ENCODE results near the gene TFB2M. TPM values are rescaled to one million over a fixed set of nuclear protein-coding genes. Genes with fewer than 3 reads are reported as not detected.
"Not testable (repeated sequence)": the region's sequence is repeated elsewhere in the genome, so short reads cannot be mapped to it uniquely, and the experiment has no call there.

Gene TFB2M
- total RNA-seq, 1 experiment from 2014 or later = 52.0 TPM

- ChIA-PET CTCF (interaction anchor here (0.6 to 1.7 kb wide), 9 partner anchors 15 to 1962 kb away, joined by 3 to 6 read pairs (median 4); no protein-coding TSS in a partner anchor), POLR2A (interaction anchor here (0.6 to 4.0 kb wide), 41 partner anchors 8 to 1965 kb away, joined by 3 to 50 read pairs (median 5); partner anchors contain the start of genes AHCTF1, COX20, HNRNPU and SCCPDH)
- no peaks in the 10 kb centered on the region for H3K9me3 Mint-ChIP-seq (ENCODE audit: unreplicated experiment)
- peaks cover 34% of the 10 kb centered on the region for H3K4me1 Mint-ChIP-seq (ENCODE audit: insufficient read depth, unreplicated experiment)
- TF ChIP-seq, protein P1, sequence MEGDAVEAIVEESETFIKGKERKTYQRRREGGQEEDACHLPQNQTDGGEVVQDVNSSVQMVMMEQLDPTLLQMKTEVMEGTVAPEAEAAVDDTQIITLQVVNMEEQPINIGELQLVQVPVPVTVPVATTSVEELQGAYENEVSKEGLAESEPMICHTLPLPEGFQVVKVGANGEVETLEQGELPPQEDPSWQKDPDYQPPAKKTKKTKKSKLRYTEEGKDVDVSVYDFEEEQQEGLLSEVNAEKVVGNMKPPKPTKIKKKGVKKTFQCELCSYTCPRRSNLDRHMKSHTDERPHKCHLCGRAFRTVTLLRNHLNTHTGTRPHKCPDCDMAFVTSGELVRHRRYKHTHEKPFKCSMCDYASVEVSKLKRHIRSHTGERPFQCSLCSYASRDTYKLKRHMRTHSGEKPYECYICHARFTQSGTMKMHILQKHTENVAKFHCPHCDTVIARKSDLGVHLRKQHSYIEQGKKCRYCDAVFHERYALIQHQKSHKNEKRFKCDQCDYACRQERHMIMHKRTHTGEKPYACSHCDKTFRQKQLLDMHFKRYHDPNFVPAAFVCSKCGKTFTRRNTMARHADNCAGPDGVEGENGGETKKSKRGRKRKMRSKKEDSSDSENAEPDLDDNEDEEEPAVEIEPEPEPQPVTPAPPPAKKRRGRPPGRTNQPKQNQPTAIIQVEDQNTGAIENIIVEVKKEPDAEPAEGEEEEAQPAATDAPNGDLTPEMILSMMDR (IDR thresholded peaks at IDR 0.05; ENCODE audit: unreplicated experiment) = no peak
- H3K27me3 Mint-ChIP-seq (ENCODE audit: insufficient read depth, unreplicated experiment) = no peaks in the 10 kb centered on the region
- TSS peak; percentile 56 for BruUV-seq (replicated peaks)
- H3K27ac Mint-ChIP-seq (ENCODE audit: low read depth, unreplicated experiment) = peak overlapping the region; percentile 97
- intact Hi-C loops (cut with micrococcal nuclease) = loop anchor here (1.0 to 5.0 kb wide), 6 partner anchors 22 to 202 kb away; no protein-coding TSS in a partner anchor
- peaks cover 63% of the 10 kb centered on the region for H3K36me3 Mint-ChIP-seq (ENCODE audit: insufficient read depth, unreplicated experiment)
- no peak for DNase-seq (ENCODE audit: unreplicated experiment)
- H3K4me3 Mint-ChIP-seq (ENCODE audit: unreplicated experiment) = peak overlapping the region; percentile 93
These were observed 322 bp downstream of the TFB2M start for GRCh38 chr1:246565751-246566127.

DNA sequence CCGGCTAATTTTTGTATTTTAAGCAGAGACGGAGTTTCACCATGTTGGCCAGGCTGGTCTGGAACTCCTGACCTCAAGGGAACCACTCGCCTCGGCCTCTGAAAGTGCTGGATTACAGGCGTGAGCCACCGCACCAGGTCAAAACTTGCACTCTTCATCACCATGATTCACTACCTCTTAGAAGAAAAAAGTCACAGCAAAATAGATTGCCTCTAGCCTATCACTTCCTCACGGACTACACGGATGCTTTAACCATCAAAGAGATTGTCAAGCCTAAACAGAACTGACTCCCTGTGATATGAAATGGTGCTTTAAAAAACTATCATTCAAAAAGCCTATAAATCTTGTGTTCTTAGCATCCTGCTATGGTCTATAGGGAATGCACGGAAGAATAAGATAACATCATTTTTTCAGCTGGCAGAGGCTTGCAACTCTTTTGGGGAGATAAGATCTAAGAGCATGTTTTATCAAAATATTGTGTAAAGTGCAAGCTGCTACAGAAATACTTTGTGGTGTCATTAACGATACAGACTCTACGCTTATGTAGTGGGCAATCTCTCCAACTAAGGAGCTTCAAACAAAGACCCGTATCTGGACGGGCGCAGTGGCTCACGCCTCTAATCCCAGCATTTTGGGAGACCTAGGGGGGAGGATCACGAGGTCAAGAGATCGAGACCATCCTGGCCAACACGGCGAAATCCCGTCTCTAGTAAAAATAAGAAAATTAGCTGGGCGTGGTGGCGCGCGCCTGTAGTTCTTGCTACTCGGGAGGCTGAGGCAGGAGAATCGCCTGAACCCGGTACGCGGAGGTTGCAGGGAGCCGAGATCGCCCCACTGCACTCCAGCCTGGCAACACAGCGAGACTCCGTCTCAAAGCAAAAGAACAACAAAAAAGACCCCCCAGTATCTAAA, 966 bp downstream of the TFB2M start:
- DNase-seq (ENCODE audit: unreplicated experiment) = peak; percentile 13
- Mint-ChIP-seq H3K27me3 (ENCODE audit: insufficient read depth, unreplicated experiment) (no peaks in the 10 kb centered on the region), H3K4me1 (ENCODE audit: insufficient read depth, unreplicated experiment) (peaks cover 28% of the 10 kb centered on the region), H3K9me3 (ENCODE audit: unreplicated experiment) (no peaks in the 10 kb centered on the region), H3K4me3 (ENCODE audit: unreplicated experiment) (peak overlapping the region; percentile 93), H3K36me3 (ENCODE audit: insufficient read depth, unreplicated experiment) (peaks cover 69% of the 10 kb centered on the region), H3K27ac (ENCODE audit: low read depth, unreplicated experiment) (peak overlapping the region; percentile 97)
- BruUV-seq (replicated peaks) = no TSS peak
- TF ChIP-seq, protein P1 (IDR thresholded peaks at IDR 0.05; ENCODE audit: unreplicated experiment) = no peak
- POLR2A ChIA-PET = interaction anchor here (0.6 to 4.0 kb wide), 37 partner anchors 8 to 1729 kb away, joined by 3 to 50 read pairs (median 4); partner anchors contain the start of genes AHCTF1, COX20, HNRNPU and SCCPDH
- CTCF ChIA-PET = interaction anchor here (0.6 to 1.7 kb wide), 14 partner anchors 10 to 1962 kb away, joined by 3 to 6 read pairs (median 4); no protein-coding TSS in a partner anchor
- intact Hi-C loops (cut with micrococcal nuclease) = loop anchor here (5.0 kb wide), 1 partner anchor 202 kb away; no protein-coding TSS in a partner anchor

DNA sequence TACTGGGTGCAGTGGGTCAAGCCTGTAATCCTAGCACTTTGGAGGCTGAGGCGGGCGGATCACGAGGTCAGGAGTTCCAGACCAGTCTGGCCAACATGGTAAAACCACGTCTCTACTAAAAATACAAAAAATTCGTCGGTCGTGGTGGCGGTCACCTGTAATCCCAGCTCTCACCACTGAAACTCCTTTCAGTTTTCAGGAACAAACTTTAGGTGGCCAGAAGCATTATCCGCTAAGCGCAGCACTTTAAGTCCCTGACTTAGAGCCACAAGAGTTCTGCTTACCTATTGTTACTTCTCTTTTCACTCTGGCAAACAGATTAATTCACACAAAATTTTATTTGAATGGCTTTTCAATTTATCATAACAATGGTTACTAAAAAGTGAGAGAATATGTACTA, 5.2 kb downstream of the TFB2M start:
- H3K4me3 Mint-ChIP-seq (ENCODE audit: unreplicated experiment); intact Hi-C loops (cut with micrococcal nuclease); H3K9me3 Mint-ChIP-seq (ENCODE audit: unreplicated experiment); H3K27me3 Mint-ChIP-seq (ENCODE audit: insufficient read depth, unreplicated experiment); H3K27ac Mint-ChIP-seq (ENCODE audit: low read depth, unreplicated experiment); BruUV-seq (replicated peaks); DNase-seq (ENCODE audit: unreplicated experiment): not testable (repeated sequence)
- Mint-ChIP-seq H3K36me3 (ENCODE audit: insufficient read depth, unreplicated experiment) (peaks cover 98% of the 10 kb centered on the region), H3K4me1 (ENCODE audit: insufficient read depth, unreplicated experiment) (peaks cover 23% of the 10 kb centered on the region)
- ChIA-PET CTCF (interaction anchor here (0.7 to 1.5 kb wide), 4 partner anchors 17 to 164 kb away, joined by 3 to 5 read pairs (median 5); no protein-coding TSS in a partner anchor), POLR2A (interaction anchor here (0.6 kb wide), 1 partner anchor 13 kb away, joined by 3 read pairs; no protein-coding TSS in a partner anchor)

- Mint-ChIP-seq H3K9me3 (ENCODE audit: unreplicated experiment) (no peaks in the 10 kb centered on the region), H3K36me3 (ENCODE audit: insufficient read depth, unreplicated experiment) (peaks cover 100% of the 10 kb centered on the region), H3K27me3 (ENCODE audit: insufficient read depth, unreplicated experiment) (no peaks in the 10 kb centered on the region), H3K4me1 (ENCODE audit: insufficient read depth, unreplicated experiment) (peaks cover 18% of the 10 kb centered on the region), H3K4me3 (ENCODE audit: unreplicated experiment) (no peak overlapping the region), H3K27ac (ENCODE audit: low read depth, unreplicated experiment) (no peak overlapping the region)
- no peak for DNase-seq (ENCODE audit: unreplicated experiment)
- intact Hi-C loops (cut with micrococcal nuclease) = no loop called here
- TF ChIP-seq, protein P1 (IDR thresholded peaks at IDR 0.05; ENCODE audit: unreplicated experiment) = no peak
- BruUV-seq (replicated peaks) = no TSS peak
- POLR2A ChIA-PET = interaction anchor here (0.6 to 1.0 kb wide), 2 partner anchors 50 to 773 kb away, joined by 3 read pairs; partner anchors contain the start of gene ZNF496
- CTCF ChIA-PET = interaction anchor here (0.8 to 1.5 kb wide), 3 partner anchors 15 to 130 kb away, joined by 5 read pairs; no protein-coding TSS in a partner anchor
These were observed 6.8 kb downstream of the TFB2M start for GRCh38 chr1:246559310-246559709.

Data from MCF 10A (cell line).